H1 (cell line): ENCODE results near the gene GPR87. TPM values are rescaled to one million over a fixed set of nuclear protein-coding genes. Genes with fewer than 3 reads are reported as not detected.

Source experiments
- CBX5 ChIP-seq: fragments of 300-800, 300-1000 bp; sonication (generic); IDR thresholded peaks from 2 replicates; pipeline ENCODE4 v1.7.1; 2016; ENCODE audit warnings: antibody characterized with exemption, low read length, low read depth
- CEBPB ChIP-seq: IDR thresholded peaks from 2 replicates; pipeline ENCODE4 v1.6.1; 2012; ENCODE audit warnings: low read depth, low read length
- EGR1 ChIP-seq: IDR thresholded peaks from 2 replicates; pipeline ENCODE4 v1.6.1; 2011; ENCODE audit warnings: low read depth, low read length, borderline replicate concordance
- GABPA ChIP-seq: IDR thresholded peaks from 2 replicates; pipeline ENCODE4 v1.6.1; 2011; ENCODE audit warnings: mild to moderate bottlenecking, low read length, moderate library complexity, borderline replicate concordance; ENCODE audit not compliant: insufficient read depth
- HDAC6 ChIP-seq: IDR thresholded peaks from one replicate; pipeline ENCODE4 v1.7.1; 2012; ENCODE audit warnings: low read depth, mild to moderate bottlenecking, inconsistent platforms, low read length, moderate library complexity
- MAFK ChIP-seq: IDR thresholded peaks from 2 replicates; pipeline ENCODE4 v1.6.1; 2012; ENCODE audit warnings: low read depth, mild to moderate bottlenecking, improper control_type of control experiment, low read length
- RBBP5 ChIP-seq: IDR thresholded peaks from 2 replicates; pipeline ENCODE4 v1.7.1; 2012; ENCODE audit warnings: low read depth, mild to moderate bottlenecking, inconsistent platforms, low read length, moderate library complexity, borderline replicate concordance
- RFX5 ChIP-seq: IDR thresholded peaks from 2 replicates; pipeline ENCODE4 v1.6.1; 2011; ENCODE audit warnings: low read depth, low read length, improper control_type of control experiment, borderline replicate concordance
- ZNF274 ChIP-seq: IDR thresholded peaks from 2 replicates; pipeline ENCODE4 v1.7.0; 2012; ENCODE audit warnings: low read length, borderline replicate concordance; ENCODE audit errors: extremely low read depth
- polyA plus RNA-seq, 7 experiments: library from polyadenylated mRNA; depleted of rRNA in 3 of 7; stranded (reverse) in 5 of 7; unstranded in 2 of 7; fragments of >200 nt in 5 of 7; fragments of 200-250 nt in 2 of 7; gene quantifications; 1 replicate in 5 of 7; 2 replicates in 1 of 7; 4 replicates in 1 of 7; pipeline versions ENCODE4 v1.2.1 to v1.2.3, GENCODE V29; 2011 to 2013; ENCODE audit warnings: missing spikeins in 2 of 7, mixed read lengths in 2 of 7
- total RNA-seq: library from RNA; stranded (reverse); fragmentation: NEBNext Ultra II Directional; extraction: Animal tissue kit (Norgen Biotek cat#: 25700); gene quantifications from 2 replicates; pipeline ENCODE4 v1.2.1, GENCODE V29; 2021
- TF ChIP-seq, protein P1 (sequence below): fragments of 300-600 bp; sonication (generic); IDR thresholded peaks from 2 replicates; pipeline ENCODE4 v1.7.1; 2012; ENCODE audit warnings: low read length, moderate library complexity, mild to moderate bottlenecking, inconsistent platforms; ENCODE audit not compliant: insufficient replicate concordance
- TF ChIP-seq, protein P2 (sequence below): IDR thresholded peaks from 2 replicates; pipeline ENCODE4 v1.6.1; 2011; ENCODE audit warnings: low read length, improper control_type of control experiment

GPR87 gene
- total and polyA plus RNA-seq, 2 of the 8 experiments (the other 6 are each of a cell fraction or from before 2014, with no cell fraction given) = 0.05 TPM; not detected in 1

DNA sequence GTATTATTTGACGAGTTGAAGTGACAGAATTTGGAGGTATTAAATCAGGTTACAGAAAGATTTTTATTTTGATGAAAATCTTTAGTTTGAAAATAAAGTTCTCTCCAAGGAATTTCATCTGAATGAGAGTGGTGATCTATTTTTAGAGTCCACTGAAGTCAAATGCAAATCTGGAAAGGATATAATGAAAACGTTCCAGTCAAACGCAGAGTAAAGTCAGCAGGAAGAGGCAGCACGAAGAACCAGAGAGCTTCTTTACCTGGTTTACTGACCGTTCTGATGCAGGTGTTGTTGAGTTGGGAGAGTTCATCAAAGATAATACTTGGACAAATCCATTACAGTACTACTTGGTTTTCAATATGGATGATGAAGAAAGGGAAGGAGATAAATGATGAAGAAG lies 47.0 kb downstream of the GPR87 start (continued):
- TF ChIP-seq, protein P1, sequence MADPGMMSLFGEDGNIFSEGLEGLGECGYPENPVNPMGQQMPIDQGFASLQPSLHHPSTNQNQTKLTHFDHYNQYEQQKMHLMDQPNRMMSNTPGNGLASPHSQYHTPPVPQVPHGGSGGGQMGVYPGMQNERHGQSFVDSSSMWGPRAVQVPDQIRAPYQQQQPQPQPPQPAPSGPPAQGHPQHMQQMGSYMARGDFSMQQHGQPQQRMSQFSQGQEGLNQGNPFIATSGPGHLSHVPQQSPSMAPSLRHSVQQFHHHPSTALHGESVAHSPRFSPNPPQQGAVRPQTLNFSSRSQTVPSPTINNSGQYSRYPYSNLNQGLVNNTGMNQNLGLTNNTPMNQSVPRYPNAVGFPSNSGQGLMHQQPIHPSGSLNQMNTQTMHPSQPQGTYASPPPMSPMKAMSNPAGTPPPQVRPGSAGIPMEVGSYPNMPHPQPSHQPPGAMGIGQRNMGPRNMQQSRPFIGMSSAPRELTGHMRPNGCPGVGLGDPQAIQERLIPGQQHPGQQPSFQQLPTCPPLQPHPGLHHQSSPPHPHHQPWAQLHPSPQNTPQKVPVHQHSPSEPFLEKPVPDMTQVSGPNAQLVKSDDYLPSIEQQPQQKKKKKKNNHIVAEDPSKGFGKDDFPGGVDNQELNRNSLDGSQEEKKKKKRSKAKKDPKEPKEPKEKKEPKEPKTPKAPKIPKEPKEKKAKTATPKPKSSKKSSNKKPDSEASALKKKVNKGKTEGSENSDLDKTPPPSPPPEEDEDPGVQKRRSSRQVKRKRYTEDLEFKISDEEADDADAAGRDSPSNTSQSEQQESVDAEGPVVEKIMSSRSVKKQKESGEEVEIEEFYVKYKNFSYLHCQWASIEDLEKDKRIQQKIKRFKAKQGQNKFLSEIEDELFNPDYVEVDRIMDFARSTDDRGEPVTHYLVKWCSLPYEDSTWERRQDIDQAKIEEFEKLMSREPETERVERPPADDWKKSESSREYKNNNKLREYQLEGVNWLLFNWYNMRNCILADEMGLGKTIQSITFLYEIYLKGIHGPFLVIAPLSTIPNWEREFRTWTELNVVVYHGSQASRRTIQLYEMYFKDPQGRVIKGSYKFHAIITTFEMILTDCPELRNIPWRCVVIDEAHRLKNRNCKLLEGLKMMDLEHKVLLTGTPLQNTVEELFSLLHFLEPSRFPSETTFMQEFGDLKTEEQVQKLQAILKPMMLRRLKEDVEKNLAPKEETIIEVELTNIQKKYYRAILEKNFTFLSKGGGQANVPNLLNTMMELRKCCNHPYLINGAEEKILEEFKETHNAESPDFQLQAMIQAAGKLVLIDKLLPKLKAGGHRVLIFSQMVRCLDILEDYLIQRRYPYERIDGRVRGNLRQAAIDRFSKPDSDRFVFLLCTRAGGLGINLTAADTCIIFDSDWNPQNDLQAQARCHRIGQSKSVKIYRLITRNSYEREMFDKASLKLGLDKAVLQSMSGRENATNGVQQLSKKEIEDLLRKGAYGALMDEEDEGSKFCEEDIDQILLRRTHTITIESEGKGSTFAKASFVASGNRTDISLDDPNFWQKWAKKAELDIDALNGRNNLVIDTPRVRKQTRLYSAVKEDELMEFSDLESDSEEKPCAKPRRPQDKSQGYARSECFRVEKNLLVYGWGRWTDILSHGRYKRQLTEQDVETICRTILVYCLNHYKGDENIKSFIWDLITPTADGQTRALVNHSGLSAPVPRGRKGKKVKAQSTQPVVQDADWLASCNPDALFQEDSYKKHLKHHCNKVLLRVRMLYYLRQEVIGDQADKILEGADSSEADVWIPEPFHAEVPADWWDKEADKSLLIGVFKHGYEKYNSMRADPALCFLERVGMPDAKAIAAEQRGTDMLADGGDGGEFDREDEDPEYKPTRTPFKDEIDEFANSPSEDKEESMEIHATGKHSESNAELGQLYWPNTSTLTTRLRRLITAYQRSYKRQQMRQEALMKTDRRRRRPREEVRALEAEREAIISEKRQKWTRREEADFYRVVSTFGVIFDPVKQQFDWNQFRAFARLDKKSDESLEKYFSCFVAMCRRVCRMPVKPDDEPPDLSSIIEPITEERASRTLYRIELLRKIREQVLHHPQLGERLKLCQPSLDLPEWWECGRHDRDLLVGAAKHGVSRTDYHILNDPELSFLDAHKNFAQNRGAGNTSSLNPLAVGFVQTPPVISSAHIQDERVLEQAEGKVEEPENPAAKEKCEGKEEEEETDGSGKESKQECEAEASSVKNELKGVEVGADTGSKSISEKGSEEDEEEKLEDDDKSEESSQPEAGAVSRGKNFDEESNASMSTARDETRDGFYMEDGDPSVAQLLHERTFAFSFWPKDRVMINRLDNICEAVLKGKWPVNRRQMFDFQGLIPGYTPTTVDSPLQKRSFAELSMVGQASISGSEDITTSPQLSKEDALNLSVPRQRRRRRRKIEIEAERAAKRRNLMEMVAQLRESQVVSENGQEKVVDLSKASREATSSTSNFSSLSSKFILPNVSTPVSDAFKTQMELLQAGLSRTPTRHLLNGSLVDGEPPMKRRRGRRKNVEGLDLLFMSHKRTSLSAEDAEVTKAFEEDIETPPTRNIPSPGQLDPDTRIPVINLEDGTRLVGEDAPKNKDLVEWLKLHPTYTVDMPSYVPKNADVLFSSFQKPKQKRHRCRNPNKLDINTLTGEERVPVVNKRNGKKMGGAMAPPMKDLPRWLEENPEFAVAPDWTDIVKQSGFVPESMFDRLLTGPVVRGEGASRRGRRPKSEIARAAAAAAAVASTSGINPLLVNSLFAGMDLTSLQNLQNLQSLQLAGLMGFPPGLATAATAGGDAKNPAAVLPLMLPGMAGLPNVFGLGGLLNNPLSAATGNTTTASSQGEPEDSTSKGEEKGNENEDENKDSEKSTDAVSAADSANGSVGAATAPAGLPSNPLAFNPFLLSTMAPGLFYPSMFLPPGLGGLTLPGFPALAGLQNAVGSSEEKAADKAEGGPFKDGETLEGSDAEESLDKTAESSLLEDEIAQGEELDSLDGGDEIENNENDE = no peak
- TF ChIP-seq CEBPB (no peak), ZNF274 (no peak), EGR1 (no peak), CBX5 (no peak), RBBP5 (no peak), MAFK (no peak), GABPA (no peak), HDAC6 (no peak), RFX5 (no peak)
- TF ChIP-seq, protein P2, sequence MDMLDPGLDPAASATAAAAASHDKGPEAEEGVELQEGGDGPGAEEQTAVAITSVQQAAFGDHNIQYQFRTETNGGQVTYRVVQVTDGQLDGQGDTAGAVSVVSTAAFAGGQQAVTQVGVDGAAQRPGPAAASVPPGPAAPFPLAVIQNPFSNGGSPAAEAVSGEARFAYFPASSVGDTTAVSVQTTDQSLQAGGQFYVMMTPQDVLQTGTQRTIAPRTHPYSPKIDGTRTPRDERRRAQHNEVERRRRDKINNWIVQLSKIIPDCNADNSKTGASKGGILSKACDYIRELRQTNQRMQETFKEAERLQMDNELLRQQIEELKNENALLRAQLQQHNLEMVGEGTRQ = no peak
